ENCODE results near the gene AIFM2.
"Not testable (repeated sequence)": the region's sequence is repeated elsewhere in the genome, so short reads cannot be mapped to it uniquely, and the experiment has no call there.

AIFM2 gene

DNA sequence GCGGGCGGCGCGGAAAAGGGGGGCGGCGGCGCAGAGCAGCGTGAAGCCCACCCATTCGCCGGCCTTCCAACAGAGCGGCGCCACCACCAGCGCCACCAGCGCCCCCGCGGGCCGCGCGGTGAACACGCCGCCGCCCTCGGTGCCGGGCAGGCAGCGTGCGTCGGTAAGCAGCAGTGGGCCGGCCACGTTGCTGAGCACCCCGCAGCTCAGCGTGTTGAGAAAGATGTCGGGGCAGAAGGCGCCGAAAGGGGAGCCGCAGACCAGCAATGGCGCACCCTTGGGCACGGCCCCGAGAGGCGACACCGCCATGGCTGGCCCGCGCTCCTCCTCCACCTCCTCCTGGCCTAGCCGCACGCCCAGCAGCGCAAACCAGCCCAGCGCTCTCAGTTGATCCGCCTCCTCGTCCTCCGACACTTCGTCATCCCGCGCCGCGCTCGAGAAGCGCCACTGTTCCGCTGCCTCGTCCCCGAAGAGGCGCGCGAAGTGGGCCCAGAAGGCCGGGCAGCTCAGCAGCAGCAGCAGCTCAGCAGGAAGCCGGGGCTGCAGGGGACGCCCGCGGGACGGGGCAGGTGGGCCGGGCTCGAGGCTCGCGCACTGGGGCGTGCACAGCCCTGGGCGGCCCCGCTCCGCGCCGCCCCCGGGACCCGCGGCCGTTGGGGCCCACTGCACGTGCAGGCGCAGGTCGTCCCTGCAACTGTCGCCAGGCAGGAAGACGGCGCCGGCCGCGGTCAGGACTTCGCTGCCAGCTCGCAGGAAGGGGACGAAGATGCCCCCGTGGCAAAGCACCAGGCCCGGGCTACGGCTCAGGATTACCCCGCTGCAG, 13.3 kb upstream of the AIFM2 start:
- DNase-seq, result peak; percentile 80

DNA sequence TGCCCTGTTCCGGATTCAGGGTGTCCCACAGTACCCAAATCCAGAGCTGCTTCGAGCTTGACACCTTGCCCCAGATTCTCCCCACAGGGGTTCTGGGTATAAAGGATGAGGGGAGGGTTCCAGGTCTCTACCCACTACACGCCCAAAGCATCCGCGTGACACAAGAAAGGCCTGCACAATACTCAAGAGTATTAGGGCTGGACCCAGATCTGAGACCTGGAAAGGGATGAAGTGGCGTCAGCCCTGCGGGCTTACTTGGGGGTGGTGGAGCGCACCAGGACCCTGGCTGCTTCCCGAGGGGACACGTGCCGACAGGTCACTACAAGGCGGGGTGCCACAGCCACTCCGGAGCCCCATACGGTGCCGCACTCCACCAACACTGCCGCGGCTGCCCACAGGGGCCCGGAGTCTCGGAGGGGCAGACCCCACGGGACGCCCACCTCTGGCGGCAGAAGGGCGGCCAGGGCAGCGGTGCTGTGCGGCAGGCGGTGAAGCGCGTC, 12.6 kb upstream of the AIFM2 start:
- DNase-seq, result no peak

GRCh38 chr10:70144372-70145110, 11.9 kb upstream of the AIFM2 start:
- no peak for DNase-seq

GRCh38 chr10:70142555-70142954, 9.9 kb upstream of the AIFM2 start:
- DNase-seq, result no peak

DNA sequence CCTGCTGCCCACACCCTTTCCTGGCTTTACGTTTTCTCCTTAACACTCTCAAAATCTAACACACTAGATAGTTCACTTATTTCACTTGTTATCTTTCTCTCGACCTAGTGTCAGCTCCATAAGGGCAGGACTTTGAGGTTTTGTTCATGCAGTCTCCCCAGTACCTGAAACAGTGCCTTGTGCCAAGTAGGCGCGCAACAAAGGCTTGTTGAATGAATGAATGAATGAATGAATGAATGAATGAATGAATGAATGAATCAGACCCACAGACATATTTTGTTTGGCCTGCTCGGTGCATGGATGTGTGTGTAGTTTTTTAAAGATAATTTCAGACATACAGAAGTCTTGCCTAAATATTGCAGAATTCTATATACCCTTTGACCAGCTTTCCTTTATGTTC, 7.7 kb upstream of the AIFM2 start:
- DNase-seq, result no peak

DNA sequence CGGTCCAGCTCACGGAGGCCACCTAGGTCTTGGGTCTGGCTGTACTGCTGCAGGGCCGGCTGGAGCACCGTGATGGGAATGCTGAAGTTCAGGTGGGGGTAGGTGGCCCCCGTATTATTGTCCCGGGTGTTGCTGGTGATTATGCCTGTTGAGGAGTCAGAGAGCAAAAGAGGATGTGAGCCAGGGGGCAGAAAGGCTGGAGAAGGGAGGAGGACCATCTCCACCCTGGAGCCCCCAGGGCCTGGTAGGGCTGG, 7.3 kb upstream of the AIFM2 start:
- DNase-seq, result no peak

- DNase-seq, result no peak
Measured at GRCh38 chr10:70139151-70139996, 6.7 kb upstream of the AIFM2 start.

- no peak for DNase-seq
Measured at GRCh38 chr10:70137927-70138883, 5.6 kb upstream of the AIFM2 start.

GRCh38 chr10:70137135-70137534, 4.5 kb upstream of the AIFM2 start:
- no peak for DNase-seq

GRCh38 chr10:70135684-70136083, 3.1 kb upstream of the AIFM2 start:
- DNase-seq, result no peak

- no peak for DNase-seq
Measured at GRCh38 chr10:70135046-70135445, 2.4 kb upstream of the AIFM2 start.

- DNase-seq, result no peak
Measured at GRCh38 chr10:70131560-70131937, 1.1 kb downstream of the AIFM2 start.

- DNase-seq, result no peak
Measured at GRCh38 chr10:70130878-70131559, 1.6 kb downstream of the AIFM2 start.

- no peak for DNase-seq
Measured at GRCh38 chr10:70126700-70127395, 5.8 kb downstream of the AIFM2 start.

- no peak for DNase-seq
Measured at GRCh38 chr10:70125918-70126552, 6.6 kb downstream of the AIFM2 start.

GRCh38 chr10:70124918-70125317, 7.7 kb downstream of the AIFM2 start:
- DNase-seq, result no peak

DNA sequence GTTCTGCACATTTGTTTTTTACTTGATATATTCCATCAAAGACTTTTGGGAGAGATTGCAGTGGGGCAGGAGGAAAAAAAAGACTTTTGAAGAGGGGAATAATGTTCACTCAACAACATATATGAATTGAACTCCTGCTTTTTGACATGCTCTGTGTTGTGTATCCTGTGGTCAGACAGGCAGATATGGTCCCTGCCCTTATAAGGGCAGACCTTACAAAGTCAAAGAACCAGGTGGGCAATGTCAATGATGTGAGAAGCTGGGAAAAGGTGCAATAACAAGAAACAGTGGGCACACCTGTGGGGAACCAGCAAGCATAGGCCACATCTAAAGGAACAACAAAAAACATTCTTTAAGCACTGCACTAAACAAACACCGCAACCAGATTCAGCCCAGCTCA, 8.2 kb downstream of the AIFM2 start:
- no peak for DNase-seq

- DNase-seq, result no peak
Measured at GRCh38 chr10:70123817-70124216, 8.8 kb downstream of the AIFM2 start.

DNA sequence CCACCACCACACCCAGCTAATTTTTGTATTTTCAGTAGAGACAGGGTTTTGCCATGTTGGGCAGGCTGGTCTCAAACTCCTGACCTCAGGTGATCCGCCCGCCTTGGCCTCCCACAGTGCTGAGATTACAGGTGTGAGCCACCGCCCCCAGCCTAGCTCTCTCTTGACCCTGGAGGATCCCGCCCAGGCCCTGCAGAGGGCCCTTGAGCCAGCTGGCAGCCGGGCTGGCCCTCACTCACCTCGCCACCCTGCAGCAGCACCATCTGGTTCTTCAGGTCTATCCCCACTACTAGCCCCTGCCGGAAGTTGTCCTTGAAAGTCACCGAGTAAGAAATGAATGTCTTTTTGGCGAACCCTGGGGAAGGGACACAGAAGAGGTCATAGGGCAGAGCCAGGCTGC, 9.5 kb downstream of the AIFM2 start:
- not testable (repeated sequence) for DNase-seq

- no peak for DNase-seq
Measured at GRCh38 chr10:70122742-70123141, 9.9 kb downstream of the AIFM2 start.
